ENCODE measurements around the gene SPSB3. TPM values are rescaled to one million over a fixed set of nuclear protein-coding genes. Genes with fewer than 3 reads are reported as not detected.

Gene SPSB3
- total and polyA plus RNA-seq, 9 of the 15 experiments (the other 6 are each of a cell fraction or from before 2014, with no cell fraction given), result 0.39 to 37.4 (median 7.1) TPM

DNA sequence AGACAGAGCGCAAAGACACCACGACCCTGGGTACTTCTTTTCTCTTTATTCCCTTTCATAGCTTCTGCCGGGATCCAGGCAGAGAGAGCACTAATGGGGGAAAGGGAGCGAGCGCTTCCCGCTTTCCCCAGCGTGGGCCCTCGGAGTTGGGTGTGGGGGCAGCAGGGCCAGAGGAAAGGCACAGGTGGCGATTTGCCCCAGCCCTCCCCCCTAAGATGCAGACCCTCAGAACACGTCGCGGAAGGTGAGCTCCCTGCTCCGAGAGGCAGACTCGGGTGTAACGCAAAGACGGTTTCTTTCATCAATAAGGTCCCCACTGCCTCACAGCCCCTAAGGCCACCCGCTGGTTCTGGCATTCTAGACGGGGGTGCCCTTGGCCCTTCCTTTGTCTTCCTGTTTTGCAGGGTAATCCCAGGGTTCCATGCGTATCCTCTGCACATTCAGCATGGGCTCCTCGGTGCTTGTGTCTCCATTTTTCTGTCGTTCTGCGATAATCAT is 10.5 kb downstream of the SPSB3 start (continued):
- TF ChIP-seq, protein P1, sequence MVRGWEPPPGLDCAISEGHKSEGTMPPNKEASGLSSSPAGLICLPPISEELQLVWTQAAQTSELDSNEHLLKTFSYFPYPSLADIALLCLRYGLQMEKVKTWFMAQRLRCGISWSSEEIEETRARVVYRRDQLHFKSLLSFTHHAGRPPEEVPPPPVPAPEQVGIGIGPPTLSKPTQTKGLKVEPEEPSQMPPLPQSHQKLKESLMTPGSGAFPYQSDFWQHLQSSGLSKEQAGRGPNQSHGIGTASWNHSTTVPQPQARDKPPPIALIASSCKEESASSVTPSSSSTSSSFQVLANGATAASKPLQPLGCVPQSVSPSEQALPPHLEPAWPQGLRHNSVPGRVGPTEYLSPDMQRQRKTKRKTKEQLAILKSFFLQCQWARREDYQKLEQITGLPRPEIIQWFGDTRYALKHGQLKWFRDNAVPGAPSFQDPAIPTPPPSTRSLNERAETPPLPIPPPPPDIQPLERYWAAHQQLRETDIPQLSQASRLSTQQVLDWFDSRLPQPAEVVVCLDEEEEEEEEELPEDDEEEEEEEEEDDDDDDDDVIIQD (CRISPR knock-in tag; IDR thresholded peaks at IDR 0.05), result no peak
- TF ChIP-seq ZNF384 (IDR thresholded peaks at IDR 0.05; ENCODE audit: low read depth, low read length) (no peak), SMARCA4 (IDR thresholded peaks at IDR 0.05) (no peak), RCOR1 (IDR thresholded peaks at IDR 0.05; ENCODE audit: borderline replicate concordance in 1 of 2, low read depth in 2 of 2, low read length in 2 of 2) (no peak), RBM22 (IDR thresholded peaks at IDR 0.05; ENCODE audit: low read depth, low read length, poor library complexity, severe bottlenecking) (no peak), TAF15 (IDR thresholded peaks at IDR 0.05; ENCODE audit: low read depth, low read length) (no peak), FOS (IDR thresholded peaks at IDR 0.05; ENCODE audit: extremely low read depth, insufficient read length) (no peak), ERF (CRISPR knock-in tag; IDR thresholded peaks at IDR 0.05) (no peak), NUFIP1 (IDR thresholded peaks at IDR 0.05; ENCODE audit: partially characterized antibody) (no peak), MYNN (IDR thresholded peaks at IDR 0.05) (no peak), MYNN (CRISPR knock-in tag; IDR thresholded peaks at IDR 0.05) (no peak), PYGO2 (tag; IDR thresholded peaks at IDR 0.05) (no peak), RB1 (IDR thresholded peaks at IDR 0.05; ENCODE audit: low read depth) (no peak), CCNT2 (IDR thresholded peaks at IDR 0.05; ENCODE audit: borderline replicate concordance, extremely low read depth, insufficient read length, low read depth, low read length) (no peak)
- TF ChIP-seq, protein P2, sequence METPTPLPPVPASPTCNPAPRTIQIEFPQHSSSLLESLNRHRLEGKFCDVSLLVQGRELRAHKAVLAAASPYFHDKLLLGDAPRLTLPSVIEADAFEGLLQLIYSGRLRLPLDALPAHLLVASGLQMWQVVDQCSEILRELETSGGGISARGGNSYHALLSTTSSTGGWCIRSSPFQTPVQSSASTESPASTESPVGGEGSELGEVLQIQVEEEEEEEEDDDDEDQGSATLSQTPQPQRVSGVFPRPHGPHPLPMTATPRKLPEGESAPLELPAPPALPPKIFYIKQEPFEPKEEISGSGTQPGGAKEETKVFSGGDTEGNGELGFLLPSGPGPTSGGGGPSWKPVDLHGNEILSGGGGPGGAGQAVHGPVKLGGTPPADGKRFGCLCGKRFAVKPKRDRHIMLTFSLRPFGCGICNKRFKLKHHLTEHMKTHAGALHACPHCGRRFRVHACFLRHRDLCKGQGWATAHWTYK (CRISPR knock-in tag; IDR thresholded peaks at IDR 0.05), result no peak

Data from K562 (cell line).